GM21786 (cell line): ENCODE data around the gene HCLS1.
"Not testable (repeated sequence)": the region's sequence is repeated elsewhere in the genome, so short reads cannot be mapped to it uniquely, and the experiment has no call there.

ENCODE experiments used
- ATAC-seq: cut with Tn5 transposase; IDR thresholded peaks from one replicate; pipeline ENCODE4 v1.9.1; 2021; ENCODE audit not compliant: unreplicated experiment

Gene HCLS1

DNA sequence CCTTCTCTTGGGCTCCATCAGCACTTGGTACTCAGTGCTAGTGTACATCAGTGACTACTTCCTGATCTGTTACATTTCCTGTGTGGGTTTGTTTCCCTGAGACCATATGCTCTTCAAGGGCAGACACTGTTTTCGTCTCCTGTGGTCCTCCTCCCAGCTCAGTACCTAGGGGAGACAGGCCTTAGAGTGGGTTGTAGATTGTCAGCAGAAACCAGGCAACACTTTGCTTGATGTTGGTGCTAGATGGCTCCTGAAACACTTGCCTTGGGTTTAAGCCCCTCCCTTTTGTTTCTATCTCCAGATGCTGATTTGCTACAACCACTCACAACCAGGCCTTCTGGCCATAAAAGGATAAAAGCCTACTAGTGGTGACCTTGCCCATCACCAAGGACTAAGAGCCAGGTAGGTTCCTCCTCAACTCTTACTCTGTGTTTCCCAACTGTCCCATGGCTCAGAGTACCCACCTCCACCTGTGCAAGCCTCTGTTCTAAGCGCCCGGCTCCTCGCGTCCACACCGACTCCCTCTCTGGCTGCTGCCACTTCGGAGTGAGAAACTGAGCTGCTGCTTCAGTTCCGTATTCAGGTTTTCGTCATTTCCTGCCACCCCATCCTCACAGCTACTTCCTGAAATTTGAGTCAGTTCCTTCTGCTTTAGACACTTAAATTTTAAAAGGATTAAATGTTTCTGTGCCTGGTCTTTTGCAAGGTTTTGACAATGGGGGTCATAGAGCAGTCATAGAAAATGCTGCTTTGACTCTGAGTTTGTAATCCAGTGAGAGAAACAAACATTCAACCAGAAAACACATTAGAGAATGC, at the start of gene HCLS1:
Gene HCLS1 (minus strand): TSS at position 548 of the 816 bp plus-strand sequence. CDS start 2,556 bp downstream, outside the sequence.
- peak; percentile 85 for ATAC-seq

DNA sequence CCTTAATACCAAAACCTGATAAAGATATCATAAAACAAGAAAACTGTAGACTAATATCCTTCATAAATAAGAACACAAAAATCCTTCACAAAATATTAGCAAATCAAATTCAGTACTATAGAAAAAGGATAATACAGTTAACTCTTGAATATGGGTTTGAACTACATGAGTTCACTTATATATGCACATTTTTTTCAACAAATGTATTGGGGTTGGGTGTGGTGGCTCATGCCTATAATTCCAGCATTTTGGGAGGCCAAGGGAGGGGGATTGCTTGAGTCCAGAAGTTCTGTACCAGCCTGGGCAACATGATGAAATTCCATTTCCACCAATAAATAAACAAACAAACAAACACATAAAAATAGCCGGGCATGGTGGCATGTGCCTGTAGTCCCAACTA, 49.6 kb upstream of the HCLS1 start:
- ATAC-seq: no peak

DNA sequence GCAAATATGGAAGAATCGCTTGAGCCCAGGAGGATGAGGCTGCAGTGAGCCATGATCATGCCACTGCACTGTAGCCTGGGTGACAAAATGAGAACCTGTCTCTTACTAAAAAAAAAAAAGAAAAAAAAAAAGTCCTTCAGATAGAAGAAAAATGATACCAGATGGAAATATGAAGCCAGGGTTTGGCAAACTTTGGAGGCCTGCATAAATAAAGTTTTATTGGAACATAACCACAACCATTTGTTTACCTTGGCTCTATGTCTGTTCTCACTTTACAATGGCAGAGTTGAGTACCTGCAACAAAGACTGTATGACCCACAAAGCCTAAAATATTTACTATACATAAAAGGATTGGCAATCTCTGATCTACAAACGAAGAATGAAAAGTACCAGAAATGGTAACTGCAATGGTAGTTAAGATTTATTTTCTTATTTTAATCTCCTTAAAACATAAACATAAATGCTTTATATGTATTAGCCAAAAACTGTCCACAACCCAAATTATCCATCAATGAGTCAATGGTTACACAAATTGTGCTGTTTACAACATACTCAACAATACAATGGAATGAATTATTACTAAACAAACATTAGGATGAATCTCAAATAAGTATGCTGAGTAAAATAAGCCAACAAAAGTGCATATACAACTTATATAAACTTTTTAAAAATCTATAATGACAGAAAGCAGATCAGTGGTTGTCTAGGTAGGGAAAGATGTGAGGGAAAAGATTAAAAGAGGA, 47.0 kb upstream of the HCLS1 start:
- no peak for ATAC-seq

DNA sequence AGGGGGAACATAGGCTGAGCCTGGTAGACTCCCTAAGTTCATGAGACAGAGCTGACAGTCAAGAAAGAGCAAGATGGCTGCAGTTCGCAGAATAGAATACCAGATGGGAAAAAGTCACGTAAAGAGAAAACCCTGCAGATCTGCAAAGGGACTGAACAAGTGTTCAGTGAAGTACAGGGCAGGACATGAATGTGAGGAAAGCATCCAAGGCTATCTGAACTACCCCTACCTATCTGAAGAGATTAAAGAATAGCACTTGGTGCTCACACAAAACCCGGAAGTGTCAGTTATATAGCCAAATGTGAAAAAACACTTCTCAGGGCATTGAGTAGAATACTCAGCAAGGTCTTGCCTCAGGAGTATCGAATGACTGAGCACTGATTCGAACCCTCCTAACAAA, 44.8 kb upstream of the HCLS1 start:
- ATAC-seq: no peak

DNA sequence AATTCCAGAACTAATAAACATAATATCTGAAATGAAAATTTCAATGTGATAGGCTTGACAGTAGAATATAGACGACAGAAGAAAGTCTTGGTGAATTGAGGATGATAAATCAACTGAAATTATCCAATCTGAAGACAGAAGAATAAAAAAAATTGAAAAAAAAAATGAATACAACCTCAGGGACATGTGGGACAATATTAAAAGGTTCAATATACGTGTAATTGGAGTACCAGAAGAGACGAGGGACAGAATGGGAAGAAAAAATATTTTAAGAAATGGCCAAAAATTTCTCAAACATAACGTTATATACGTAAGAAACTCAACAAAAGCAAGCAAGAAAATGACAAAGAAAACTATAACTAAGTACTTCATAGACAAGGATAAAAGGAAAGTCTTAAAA, 43.3 kb upstream of the HCLS1 start:
- ATAC-seq: no peak

DNA sequence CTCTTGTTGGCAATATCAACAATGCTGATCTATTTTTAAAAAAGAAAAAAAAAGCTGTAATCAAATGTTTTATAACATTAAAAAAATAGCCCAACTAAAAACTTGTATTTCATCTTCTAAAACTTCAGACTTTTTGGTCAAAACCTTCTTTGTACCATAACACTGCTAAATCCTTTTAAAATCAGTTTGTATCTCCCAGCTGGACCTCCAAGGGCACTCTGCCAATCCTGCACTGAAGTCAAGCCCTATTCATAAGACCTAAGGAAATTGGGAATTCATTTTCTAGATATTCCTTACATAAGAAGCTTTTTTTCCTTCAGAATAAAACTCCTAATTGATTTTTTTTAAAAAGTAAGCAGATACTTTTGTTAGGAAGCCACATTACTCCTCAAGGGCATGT, 38.2 kb upstream of the HCLS1 start:
- no peak for ATAC-seq

GRCh38 chr3:121698476-121698875, 37.8 kb upstream of the HCLS1 start:
- no peak for ATAC-seq

DNA sequence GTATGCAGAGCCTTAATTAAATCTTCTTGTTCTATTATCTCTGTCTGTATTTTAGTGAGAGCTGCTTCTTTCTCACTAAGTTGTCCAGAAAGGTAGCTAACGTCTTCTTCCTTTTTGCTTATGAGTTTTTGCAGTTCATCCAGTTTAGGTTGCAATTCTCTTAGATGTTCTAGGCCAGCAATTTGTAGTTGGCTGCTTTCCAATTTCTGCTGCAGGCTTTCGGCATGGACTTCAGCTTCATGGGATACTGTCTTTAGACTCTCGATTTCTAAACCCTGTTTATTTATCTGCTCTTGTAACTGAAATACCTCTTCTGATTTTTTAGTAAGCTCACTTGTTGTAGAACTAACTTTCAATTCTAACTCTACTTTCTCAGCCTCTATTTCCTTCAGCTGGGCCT, 35.5 kb upstream of the HCLS1 start:
- no peak for ATAC-seq

DNA sequence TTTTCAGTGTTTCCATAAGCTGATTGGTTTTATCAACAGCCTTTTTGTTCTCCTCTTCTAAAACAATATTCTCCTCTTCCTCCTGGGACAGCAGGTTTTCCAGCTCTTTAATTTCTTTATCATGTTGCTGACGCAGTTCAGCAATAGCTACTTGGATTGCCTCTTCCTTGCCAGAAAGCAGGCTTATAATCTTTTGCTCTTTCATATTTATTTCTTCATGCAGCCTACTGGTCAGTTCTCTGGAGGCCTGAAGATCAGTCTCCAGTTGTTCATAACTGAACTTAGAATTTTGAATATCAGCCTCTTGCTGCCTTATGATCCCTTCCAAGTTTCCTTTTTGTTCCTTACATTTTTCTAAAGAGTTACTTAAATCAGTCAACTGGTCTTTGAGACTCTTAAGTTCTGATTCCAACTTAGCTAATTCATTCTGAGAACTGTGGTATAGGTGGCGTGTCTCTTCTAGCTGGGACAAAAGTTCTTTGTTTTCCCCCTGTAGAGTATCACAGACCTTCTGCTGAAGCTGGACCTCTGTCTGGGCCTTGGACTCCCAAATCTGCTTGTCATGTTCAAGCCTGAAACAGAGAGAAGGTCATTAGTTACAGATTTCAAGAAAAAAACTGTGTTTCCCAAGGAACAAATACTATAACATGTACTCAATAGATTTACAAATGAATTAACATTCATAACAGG, 31.5 kb upstream of the HCLS1 start:
- ATAC-seq: no peak

DNA sequence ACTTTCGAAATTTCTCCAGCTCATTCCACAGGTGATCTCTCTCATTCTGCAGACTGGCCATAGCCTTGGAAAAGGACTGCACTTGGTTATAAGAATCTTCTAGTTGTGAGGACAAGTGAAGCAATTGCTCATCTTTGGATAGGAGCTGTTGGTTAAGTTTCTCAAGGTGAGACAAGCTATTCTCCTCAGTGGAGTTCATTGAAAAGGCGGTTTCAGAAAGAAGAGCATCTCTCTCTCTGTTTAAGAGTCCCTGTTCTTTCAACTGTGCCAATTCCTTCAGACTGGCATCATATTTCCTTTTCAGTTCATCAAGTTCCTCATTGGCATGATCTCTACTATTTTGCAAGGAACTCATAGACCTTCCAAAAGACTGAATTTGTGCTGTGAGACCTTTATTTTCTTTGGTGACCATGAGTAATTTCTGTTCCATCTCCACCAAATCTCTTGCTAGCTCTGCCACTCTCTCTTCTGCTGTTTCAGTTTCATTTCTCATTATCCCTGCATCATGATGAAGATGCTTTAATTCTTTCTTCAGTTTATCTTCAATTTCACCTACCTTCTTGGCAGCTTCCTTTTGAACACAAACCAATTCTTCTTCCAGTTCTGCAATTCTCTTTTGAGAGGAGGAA, 30.2 kb upstream of the HCLS1 start:
- peak; percentile 80 for ATAC-seq

GRCh38 chr3:121688747-121689146, 28.0 kb upstream of the HCLS1 start:
- ATAC-seq: not testable (repeated sequence)

DNA sequence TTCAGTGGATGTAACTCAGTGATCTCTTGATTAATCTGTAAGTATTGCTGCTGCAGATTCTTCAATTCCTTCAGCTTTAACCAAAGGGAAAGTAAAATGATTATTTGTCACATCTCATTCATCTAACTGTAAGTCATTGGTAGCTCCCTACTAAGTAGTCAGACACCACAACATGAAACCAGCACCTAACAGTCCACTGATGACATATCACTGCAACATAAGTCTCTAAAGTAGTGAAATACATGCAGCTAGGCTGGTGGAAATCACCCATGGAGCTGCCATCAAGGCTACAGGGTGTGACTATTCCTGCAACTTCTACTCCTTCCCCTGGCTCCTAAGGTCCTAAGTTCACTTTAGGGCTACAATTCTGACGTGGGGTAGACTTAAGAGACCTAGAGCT, 21.1 kb upstream of the HCLS1 start:
- no peak for ATAC-seq

DNA sequence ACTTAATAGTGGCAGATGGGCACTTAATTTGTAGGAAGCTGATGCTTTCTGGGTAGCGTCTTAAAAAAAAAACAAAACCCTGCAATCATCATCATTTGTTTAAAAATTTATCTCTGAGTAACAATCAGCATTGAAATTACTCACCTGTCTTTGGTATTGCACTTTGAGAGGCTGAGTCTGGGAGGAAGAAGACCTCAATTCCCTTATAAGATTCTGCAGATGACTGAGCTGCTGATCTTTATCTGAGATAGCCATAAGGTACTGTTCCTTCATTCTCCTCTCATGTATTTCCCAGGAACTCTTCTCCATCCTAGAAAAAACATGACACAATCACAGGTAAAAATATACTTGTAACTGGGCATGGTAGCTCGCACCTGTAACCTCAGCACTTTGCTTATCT, 16.4 kb upstream of the HCLS1 start:
- no peak for ATAC-seq

GRCh38 chr3:121670676-121671075, 10.0 kb upstream of the HCLS1 start:
- ATAC-seq: no peak

GRCh38 chr3:121667333-121667732, 6.6 kb upstream of the HCLS1 start:
- no peak for ATAC-seq

GRCh38 chr3:121665488-121665887, 4.8 kb upstream of the HCLS1 start:
- no peak for ATAC-seq

DNA sequence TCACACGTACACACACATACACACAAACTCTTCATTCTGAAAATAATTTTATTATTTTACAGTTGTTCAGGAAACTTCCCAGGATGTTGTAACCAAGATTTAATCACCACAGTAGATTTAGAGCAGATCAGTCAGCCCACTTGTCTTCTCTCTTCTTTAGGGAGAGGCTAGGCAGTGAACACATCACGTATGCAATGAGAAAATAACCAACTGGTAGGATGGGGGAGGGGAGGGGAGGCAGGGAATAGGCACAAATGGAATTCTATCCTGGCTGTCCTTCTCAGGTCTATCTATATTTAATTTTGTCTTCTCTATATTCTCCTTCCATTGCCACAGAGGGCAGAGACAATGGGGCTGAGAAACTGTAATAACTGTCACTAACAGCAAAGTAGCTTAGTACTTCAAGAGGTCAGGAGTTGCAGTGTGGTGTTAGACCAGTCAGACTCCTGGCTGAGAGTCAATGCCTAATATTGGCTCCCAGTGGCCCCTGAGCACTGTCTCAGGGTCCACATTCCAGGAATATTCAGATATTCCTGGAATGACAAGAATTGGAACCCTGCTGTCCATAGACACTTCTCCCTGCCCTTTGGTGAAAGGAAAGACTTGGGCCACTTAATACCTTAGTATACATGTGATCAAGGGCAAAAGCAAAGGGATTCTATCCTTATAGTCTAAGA, 2.6 kb upstream of the HCLS1 start:
- ATAC-seq: no peak

- no peak for ATAC-seq
Observed at GRCh38 chr3:121662742-121663141, 2.0 kb upstream of the HCLS1 start.

DNA sequence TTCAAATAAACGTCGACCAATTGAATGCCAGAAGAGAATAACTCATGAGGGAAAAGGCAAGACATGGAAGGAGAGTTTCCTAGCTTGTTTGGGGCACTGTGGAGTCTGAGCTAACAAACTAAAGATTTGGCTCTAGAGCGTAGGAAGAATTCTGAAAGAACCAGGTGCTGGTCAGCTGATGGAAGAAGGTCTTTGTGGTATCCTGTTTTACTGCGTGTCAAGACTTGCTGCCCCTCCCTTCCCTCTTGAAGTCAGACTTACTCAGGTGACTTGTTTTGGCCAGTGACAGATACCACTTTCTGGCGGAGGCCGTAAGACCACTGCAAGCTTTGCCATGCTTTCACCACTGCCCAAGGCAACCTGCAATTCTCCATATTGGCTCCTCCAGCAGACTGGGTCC, 673 bp upstream of the HCLS1 start:
- ATAC-seq: no peak

- no peak for ATAC-seq
Observed at GRCh38 chr3:121659586-121659985, 1.1 kb downstream of the HCLS1 start.
